D721Med (cell line): ENCODE measurements around the gene NLRC5.

Experiments
- DNase-seq: peaks from one replicate; pipeline ENCODE4 v3.0.0; 2011; ENCODE audit warnings: low spot score; ENCODE audit not compliant: insufficient read length
- FAIRE-seq: peaks from 2 replicates; lab custom pipeline; 2011; peaks lifted over from hg19 to GRCh38; lab: Jason Lieb, UNC
- TF ChIP-seq, protein P1 (sequence below): IDR thresholded peaks from 2 replicates; pipeline ENCODE4 v1.5.1; 2012; ENCODE audit warnings: mild to moderate bottlenecking, control low read depth; ENCODE audit not compliant: insufficient read depth; ENCODE audit errors: missing control alignments

NLRC5 gene

DNA sequence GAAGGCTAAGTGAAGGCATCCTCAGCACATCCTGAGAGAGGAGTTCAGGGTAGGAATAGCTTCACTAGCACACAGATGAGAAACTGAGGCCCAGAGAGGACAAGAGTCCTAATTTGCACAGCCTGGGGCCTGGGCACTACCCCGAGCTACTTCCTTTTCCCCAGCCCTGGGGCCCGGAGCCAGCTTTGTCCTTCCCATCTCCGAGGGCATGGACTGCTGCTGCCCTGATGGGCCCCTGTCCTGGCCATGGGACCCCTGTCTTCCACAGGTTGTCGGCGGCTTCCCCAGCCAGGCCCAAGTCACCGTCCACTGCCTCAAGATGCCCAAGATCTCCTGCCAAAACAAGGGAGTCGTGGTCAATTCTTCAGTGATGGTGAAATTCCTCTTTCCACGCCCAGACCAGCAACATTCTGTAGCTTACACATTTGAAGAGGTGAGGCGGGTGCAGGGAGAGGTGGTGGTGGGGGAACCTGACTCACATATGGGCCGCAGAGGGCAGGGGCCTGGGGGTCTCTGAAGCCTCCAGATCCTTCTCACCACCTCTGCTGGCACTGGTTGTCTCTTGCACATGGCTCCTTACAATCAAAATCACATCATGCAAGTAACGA is 11.4 kb upstream of the NLRC5 start:
- FAIRE-seq (no peak), DNase-seq (no peak)
- TF ChIP-seq, protein P1, sequence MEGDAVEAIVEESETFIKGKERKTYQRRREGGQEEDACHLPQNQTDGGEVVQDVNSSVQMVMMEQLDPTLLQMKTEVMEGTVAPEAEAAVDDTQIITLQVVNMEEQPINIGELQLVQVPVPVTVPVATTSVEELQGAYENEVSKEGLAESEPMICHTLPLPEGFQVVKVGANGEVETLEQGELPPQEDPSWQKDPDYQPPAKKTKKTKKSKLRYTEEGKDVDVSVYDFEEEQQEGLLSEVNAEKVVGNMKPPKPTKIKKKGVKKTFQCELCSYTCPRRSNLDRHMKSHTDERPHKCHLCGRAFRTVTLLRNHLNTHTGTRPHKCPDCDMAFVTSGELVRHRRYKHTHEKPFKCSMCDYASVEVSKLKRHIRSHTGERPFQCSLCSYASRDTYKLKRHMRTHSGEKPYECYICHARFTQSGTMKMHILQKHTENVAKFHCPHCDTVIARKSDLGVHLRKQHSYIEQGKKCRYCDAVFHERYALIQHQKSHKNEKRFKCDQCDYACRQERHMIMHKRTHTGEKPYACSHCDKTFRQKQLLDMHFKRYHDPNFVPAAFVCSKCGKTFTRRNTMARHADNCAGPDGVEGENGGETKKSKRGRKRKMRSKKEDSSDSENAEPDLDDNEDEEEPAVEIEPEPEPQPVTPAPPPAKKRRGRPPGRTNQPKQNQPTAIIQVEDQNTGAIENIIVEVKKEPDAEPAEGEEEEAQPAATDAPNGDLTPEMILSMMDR = no peak

DNA sequence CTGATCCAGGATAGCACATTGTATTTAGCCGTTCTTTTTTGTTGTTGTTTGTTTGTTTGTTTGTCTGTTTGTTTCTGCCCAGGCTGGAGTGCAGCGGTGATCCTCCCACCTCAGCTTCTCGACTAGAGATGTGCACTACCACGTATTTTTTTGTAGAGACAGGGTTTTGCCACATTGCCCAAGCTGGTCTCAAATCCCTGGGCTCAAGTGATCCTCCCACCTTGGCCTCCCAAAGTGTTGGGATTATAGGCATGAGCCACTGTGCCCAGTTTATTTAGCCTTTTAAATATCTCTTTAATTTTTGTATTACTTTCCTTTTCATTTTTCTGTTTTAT is 9.2 kb upstream of the NLRC5 start:
- TF ChIP-seq, protein P1 = no peak
- DNase-seq = no peak
- no peak for FAIRE-seq

DNA sequence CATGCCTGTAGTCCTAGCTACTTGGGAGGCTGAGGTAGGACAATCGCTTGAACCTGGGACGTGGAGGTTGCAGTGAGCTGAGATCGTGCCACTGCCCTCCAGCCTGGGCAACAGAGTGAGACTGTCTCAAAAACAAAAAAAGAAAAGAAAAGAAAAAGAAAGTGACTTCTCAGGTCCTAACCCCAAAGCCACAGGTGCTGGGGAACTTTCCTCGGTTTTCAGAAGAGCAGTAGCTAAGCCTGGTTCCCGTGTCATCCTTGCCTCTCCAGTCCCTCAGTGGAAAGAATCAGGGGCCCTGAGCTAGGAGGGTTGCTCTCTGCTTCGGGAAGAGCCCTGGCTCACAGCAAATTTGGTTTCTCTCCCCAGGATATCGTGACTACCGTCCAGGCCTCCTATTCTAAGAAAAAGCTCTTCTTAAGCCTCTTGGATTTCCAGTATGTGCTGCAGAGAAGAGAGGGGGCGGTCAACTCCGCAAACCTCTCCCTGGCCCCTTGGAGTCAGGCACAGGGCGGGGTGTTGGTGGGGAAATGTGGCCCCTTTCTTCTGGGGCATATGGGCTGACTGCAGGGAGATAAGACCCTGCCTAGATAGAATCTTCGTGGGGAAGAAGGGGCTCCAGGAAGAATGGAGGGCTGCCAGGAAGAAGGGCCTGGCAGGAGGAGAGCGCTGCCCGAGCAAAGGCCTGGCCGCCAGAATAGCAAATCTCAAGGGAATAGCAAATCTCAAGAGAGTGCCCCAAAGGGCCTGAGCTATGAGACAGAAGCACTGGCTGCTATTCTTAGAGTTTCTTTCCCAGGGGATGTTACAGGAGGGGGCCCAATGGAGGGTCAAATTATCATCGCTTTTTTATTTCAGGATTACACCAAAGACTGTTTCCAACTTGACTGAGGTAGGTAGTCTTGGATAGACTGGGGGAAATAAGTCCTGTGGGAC is 8.3 kb upstream of the NLRC5 start:
- DNase-seq (no peak), FAIRE-seq (no peak)
- TF ChIP-seq, protein P1 = no peak

DNA sequence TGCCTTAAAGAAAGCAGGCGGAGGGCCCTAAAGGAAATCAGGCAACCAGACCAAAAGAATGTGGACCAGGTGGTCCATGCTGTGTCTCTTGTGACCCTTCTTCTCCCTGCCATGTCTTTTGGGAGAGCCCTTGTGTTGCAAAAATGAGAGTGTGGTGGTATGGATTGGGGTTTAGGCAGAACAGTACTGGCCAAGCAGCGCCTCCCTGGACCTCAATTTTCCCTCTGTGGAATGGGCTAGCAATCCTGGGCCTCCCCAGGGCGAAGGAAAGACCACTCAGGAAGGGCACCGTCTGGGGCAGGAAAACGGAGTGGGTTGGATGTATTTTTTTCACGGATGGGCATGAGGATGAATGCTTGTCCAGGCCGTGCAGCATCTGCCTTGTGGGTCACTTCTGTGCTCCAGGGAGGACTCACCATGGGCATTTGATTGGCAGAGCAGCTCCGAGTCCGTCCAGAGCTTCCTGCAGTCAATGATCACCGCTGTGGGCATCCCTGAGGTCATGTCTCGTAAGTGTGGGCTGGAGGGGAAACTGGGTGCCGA is 7.6 kb upstream of the NLRC5 start:
- FAIRE-seq (no peak), DNase-seq (no peak)
- TF ChIP-seq, protein P1 = no peak

DNA sequence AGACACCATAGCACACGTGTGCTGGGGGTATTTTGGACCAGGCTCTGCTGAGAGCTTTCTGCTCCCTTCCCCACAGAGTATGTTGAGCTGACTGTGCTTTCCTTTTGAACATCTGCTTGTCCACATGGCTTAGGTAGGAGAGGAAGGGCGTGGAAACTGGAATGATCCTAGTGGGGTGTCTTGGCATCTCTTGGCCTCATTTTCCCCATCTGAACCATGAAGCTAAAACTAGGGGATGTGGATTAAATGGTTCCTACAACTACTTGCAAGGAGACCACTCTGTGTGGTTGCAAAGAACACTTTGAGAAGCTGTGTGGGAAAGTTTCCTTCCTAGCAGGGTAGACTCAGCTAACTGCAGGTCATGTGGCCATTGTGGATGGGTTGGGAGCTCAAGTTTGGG is 6.7 kb upstream of the NLRC5 start:
- TF ChIP-seq, protein P1 = no peak
- DNase-seq (no peak), FAIRE-seq (no peak)

DNA sequence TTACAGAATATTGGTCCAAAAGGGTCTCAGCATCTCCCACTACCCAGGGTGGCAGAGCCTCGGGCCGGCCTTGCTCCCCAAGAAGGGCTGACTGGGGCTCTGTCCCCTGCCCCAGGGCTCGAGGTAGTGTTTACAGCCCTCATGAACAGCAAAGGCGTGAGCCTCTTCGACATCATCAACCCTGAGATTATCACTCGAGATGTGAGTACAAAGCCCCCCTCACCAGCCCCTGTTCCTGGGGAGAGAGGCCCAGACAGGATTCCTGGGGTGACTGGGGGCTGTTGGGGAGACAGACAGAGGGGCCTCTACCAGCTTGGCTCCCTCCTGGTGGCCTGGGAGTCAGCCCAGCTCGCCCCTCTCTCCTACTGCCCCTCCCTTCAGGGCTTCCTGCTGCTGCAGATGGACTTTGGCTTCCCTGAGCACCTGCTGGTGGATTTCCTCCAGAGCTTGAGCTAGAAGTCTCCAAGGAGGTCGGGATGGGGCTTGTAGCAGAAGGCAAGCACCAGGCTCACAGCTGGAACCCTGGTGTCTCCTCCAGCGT is 6.1 kb upstream of the NLRC5 start:
- TF ChIP-seq, protein P1 = no peak
- no peak for FAIRE-seq
- DNase-seq = no peak
